Suprapubic skin (tissue), 3 donors: ENCODE measurements around the gene AMER1.

Source experiments
- CTCF ChIP-seq, 2 donors: fragments of 200-600 bp in 1 of 2; fragments of 450-650 bp in 1 of 2; sonication (generic) in 1 of 2; IDR thresholded peaks; one replicate each; pipeline ENCODE4 v1.5.1; 2016 to 2019; ENCODE audit warnings: antibody characterized with exemption in 2 of 2, mild to moderate bottlenecking in 1 of 2, moderate library complexity in 1 of 2
- EP300 ChIP-seq: sonication (generic); formaldehyde crosslinking; IDR thresholded peaks from one replicate; pipeline ENCODE4 v1.6.1; 2017; ENCODE audit warnings: antibody characterized with exemption
- POLR2A ChIP-seq, 2 donors: fragments of 450-650 bp; IDR thresholded peaks; one replicate each; pipeline ENCODE4 v1.6.1; 2017; ENCODE audit warnings: antibody characterized with exemption in 2 of 2, mild to moderate bottlenecking in 2 of 2, moderate library complexity in 2 of 2

GRCh38 chrX:64205735-64206501 is 410 bp upstream of the AMER1 start:
- no peak for TF ChIP-seq EP300
- no peak for TF ChIP-seq CTCF (IDR thresholded peaks at IDR 0.05)
- peak; percentile 25 to 40 for TF ChIP-seq POLR2A (IDR thresholded peaks at IDR 0.05)
